ENCODE measurements around the gene ZHX3.

DNA sequence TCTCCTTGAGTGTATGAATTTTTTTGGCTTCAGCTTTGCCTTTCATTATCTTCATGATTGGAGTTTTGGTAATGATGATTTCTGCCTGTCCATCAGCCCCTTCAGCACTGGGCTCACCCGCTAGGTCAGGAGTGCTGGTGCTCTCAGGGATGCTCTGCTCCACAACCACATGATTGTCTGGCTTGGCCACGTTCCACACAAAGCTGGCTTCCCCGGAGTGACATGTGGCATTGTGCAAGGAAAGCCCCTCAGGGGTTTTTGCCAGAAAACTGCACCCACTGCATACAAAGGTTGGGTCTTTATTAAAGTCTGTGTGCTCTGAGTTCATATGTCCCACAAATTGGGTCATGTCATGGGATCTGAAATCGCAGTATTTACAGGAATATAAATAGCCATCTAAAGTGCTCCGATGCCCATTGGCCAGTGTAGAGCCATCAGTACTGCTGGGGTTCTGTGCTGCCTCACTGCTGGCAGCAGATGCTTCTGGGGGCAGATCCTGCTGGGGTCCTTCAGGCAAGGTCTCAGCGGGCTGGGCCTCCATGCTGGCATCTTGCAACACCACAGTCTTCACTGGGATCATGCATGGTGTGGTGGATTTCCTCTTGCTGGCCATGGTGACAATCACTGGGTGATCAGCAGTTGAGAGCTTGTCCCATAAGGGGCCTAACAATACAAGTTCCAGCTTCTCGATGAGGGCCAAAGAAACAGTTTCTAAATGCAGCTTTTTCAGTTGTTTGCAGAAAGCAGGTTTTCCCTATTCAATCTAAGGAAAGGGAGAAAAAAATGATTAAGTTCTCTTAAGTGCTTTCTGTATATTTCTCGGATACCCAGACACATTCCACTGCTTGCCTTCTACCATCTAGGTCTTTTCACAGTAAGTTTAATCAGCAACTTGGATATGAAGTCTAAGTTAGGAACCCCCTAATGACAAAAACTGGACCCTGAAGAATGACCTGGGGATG is 112.9 kb downstream of the ZHX3 start:
- no peak for TF ChIP-seq POLR2A (IDR thresholded peaks at IDR 0.05)
- TF ChIP-seq, protein P1, sequence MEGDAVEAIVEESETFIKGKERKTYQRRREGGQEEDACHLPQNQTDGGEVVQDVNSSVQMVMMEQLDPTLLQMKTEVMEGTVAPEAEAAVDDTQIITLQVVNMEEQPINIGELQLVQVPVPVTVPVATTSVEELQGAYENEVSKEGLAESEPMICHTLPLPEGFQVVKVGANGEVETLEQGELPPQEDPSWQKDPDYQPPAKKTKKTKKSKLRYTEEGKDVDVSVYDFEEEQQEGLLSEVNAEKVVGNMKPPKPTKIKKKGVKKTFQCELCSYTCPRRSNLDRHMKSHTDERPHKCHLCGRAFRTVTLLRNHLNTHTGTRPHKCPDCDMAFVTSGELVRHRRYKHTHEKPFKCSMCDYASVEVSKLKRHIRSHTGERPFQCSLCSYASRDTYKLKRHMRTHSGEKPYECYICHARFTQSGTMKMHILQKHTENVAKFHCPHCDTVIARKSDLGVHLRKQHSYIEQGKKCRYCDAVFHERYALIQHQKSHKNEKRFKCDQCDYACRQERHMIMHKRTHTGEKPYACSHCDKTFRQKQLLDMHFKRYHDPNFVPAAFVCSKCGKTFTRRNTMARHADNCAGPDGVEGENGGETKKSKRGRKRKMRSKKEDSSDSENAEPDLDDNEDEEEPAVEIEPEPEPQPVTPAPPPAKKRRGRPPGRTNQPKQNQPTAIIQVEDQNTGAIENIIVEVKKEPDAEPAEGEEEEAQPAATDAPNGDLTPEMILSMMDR (IDR thresholded peaks at IDR 0.05): no peak

Measured in heart left ventricle (tissue), 13 donors.